Lung (tissue), 12 donors: ENCODE data around the gene GRIK1. TPM values are rescaled to one million over a fixed set of nuclear protein-coding genes. Genes with fewer than 3 reads are reported as not detected.
A peak's percentile ranks its signal among the peaks of the same experiment; 100 is the strongest.

Experiments used
- ATAC-seq: fragments of 200-7000 bp; cut with Tn5 transposase; one replicate; pipeline ENCODE4 v1.9.1; 2020; ENCODE audit warnings: moderate number of reproducible peaks; ENCODE audit not compliant: insufficient read depth, low FRiP score
- DNase-seq, 3 donors: peaks; one replicate each; pipeline ENCODE4 v3.0.0-alpha.2; 2013 to 2017
- H3K27ac ChIP-seq, 2 donors: one replicate each; pipeline ENCODE4 v1.5.1; 2013; ENCODE audit warnings: mild to moderate bottlenecking in 2 of 2, moderate library complexity in 2 of 2, control low read depth in 1 of 2, inconsistent platforms in 1 of 2, low read depth in 1 of 2, low read length in 1 of 2
- H3K27me3 ChIP-seq, 3 donors: one replicate each; pipeline ENCODE4 v1.5.1; 2013; ENCODE audit warnings: low read length in 2 of 3; ENCODE audit not compliant: control insufficient read depth in 3 of 3, insufficient read depth in 3 of 3
- H3K36me3 ChIP-seq, 4 donors: one replicate each; pipeline ENCODE4 v1.5.1; 2013; ENCODE audit warnings: low read length in 4 of 4, mild to moderate bottlenecking in 1 of 4, moderate library complexity in 1 of 4; ENCODE audit not compliant: control insufficient read depth in 4 of 4, insufficient read depth in 4 of 4
- H3K4me1 ChIP-seq, 5 donors: one replicate each; pipeline ENCODE4 v1.5.1; 2013; ENCODE audit warnings: low read length in 5 of 5, mild to moderate bottlenecking in 2 of 5, moderate library complexity in 1 of 5; ENCODE audit not compliant: control insufficient read depth in 5 of 5, insufficient read depth in 5 of 5
- H3K4me3 ChIP-seq: one replicate; pipeline ENCODE4 v1.5.1; 2013; ENCODE audit warnings: mild to moderate bottlenecking, control low read depth, moderate library complexity
- H3K9ac ChIP-seq, 2 donors: one replicate each; pipeline ENCODE4 v1.5.1; 2013; ENCODE audit warnings: low read length in 2 of 2, control low read depth in 1 of 2; ENCODE audit not compliant: insufficient read depth in 1 of 2
- H3K9me3 ChIP-seq, 4 donors: one replicate each; pipeline ENCODE4 v1.5.1; 2013; ENCODE audit warnings: low read length in 3 of 4, mild to moderate bottlenecking in 1 of 4, moderate library complexity in 1 of 4; ENCODE audit not compliant: control insufficient read depth in 4 of 4, insufficient read depth in 3 of 4
- WGBS, 2 donors: extraction: QIAGEN DNeasy Blood & Tissue Kit; methylation state at CpG; one replicate each; pipeline ENCODE4 v1.1.7; 2013; 5-methylcytosine and 5-hydroxymethylcytosine counted together
- polyA plus RNA-seq, 2 donors: library from polyadenylated mRNA; stranded (reverse); fragments of 200-250 nt; gene quantifications; one replicate each; pipeline ENCODE4 v1.2.1, GENCODE V29; 2013
- total RNA-seq, 2 donors: library from RNA; depleted of rRNA in 1 of 2; stranded (reverse); fragments of >200 nt in 1 of 2; gene quantifications; one replicate each; pipeline ENCODE4 v1.2.1, GENCODE V29; 2014 to 2021
- TF ChIP-seq, protein P1 (sequence below): IDR thresholded peaks from 2 replicates; pipeline ENCODE4 v1.5.1; 2012; ENCODE audit warnings: mild to moderate bottlenecking; ENCODE audit errors: control extremely low read depth, extremely low read depth
- donor health status: control.
- donor health status: control.
- donor health status: Bipolar disorder and iron deficiency.
- donor health status: healthy.
- donor health status: DM: yes; HTN: yes; CAD: no.

The GRIK1 gene
- total and polyA plus RNA-seq, 4 donors: 0.26 TPM; not detected in 3

DNA sequence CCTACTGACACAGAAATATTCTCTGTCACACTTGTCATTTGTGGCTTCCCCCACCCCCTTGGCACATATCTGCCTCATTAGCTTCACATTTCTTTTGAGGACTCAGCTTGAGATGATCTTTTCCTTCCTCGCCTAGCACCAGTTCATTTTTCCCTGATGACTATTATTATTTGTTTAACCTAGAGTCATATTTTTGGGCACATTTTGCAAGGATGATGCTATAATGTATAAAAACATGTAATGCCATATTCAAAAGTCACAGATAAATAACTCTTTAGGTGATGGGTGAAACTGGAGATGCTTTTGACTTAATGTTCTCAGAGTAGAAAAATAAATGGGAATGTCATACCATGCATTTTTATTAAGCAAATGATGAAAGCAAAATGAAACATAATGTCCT is 438.3 kb downstream of the GRIK1 start:
- Histone ChIP-seq H3K27ac (no peak overlapping the region), H3K4me3 (no peak overlapping the region), H3K36me3 (no peaks in the 10 kb centered on the region), H3K9me3 (peaks cover 0 to 11% (median 0%) of the 10 kb centered on the region in 4 donors), H3K4me1 (no peaks in the 10 kb centered on the region), H3K9ac (no peak overlapping the region), H3K27me3 (no peaks in the 10 kb centered on the region)
- WGBS, 2 donors: 86 to 98% methylated on average over 1 of the region's 1 CpG
- ATAC-seq (no peak), DNase-seq (no peak)
- TF ChIP-seq, protein P1, sequence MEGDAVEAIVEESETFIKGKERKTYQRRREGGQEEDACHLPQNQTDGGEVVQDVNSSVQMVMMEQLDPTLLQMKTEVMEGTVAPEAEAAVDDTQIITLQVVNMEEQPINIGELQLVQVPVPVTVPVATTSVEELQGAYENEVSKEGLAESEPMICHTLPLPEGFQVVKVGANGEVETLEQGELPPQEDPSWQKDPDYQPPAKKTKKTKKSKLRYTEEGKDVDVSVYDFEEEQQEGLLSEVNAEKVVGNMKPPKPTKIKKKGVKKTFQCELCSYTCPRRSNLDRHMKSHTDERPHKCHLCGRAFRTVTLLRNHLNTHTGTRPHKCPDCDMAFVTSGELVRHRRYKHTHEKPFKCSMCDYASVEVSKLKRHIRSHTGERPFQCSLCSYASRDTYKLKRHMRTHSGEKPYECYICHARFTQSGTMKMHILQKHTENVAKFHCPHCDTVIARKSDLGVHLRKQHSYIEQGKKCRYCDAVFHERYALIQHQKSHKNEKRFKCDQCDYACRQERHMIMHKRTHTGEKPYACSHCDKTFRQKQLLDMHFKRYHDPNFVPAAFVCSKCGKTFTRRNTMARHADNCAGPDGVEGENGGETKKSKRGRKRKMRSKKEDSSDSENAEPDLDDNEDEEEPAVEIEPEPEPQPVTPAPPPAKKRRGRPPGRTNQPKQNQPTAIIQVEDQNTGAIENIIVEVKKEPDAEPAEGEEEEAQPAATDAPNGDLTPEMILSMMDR: no peak

DNA sequence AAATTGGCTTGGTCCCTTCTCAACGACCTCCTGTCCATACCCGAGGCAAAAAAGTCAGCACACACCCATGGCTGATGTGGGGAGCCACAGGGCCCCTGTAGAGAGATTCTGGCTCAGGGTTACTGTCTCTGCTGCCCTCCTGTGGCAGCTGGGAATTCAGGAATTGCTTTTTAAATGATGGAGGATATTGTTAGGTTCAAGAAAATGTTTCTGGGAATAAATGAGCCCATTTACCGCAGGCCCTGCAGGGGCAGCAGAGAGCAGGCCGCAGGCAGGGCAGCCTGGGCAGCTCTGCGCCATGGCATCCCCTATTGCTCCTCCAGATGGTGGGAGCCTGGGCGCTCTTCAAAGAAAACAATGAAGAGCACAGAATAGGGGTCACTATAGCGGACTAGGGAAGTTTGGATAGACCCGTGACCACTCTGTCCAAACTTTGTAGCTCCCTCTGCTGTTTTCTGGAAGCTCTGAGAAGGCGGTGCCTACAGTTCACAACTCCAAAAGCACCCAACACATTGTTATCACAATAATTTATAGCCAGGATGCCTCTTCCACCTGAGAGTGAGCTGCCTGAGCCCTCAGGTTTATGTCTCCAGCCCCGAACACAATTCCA is 440.0 kb downstream of the GRIK1 start:
- H3K27me3 ChIP-seq: no peaks in the 10 kb centered on the region
- no peak overlapping the region for H3K4me3 ChIP-seq
- DNase-seq: peak in 1 of 3 donors; percentile 10
- no peak overlapping the region for H3K9ac ChIP-seq
- WGBS, 2 donors: 91 to 96% methylated on average over 10 of the region's 10 CpGs
- H3K36me3 ChIP-seq: no peaks in the 10 kb centered on the region
- no peak for ATAC-seq
- TF ChIP-seq, protein P1: no peak
- H3K27ac ChIP-seq: no peak overlapping the region
- H3K9me3 ChIP-seq: peaks cover 0 to 11% (median 0%) of the 10 kb centered on the region in 4 donors
- no peaks in the 10 kb centered on the region for H3K4me1 ChIP-seq

DNA sequence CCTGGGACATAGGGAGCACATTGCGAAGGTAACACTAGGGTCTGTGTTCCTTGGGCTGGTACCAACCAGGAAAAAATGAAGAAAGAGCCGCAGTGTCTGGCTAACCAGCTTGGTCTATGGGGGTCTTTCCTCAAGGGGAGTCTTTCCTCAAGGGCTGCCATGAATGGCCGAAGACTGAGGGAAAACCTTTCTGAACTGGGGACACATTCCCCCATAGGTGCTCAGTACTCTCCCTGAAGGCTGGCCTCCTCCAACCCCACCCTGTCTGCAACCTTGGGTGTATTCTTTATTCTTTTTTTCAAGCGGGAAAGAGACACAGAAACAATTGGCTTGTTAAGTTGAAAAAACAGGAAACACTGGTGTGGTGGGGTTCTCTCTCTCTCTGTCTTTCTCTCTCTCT is 440.6 kb downstream of the GRIK1 start:
- TF ChIP-seq, protein P1: no peak
- Histone ChIP-seq H3K9me3 (peaks cover 0 to 10% (median 0%) of the 10 kb centered on the region in 4 donors), H3K9ac (no peak overlapping the region), H3K4me3 (no peak overlapping the region), H3K36me3 (no peaks in the 10 kb centered on the region), H3K27me3 (no peaks in the 10 kb centered on the region), H3K4me1 (no peaks in the 10 kb centered on the region), H3K27ac (no peak overlapping the region)
- ATAC-seq (no peak), DNase-seq (no peak)
- 85 to 93% methylated on average over 4 of the region's 4 CpGs for WGBS, 2 donors

DNA sequence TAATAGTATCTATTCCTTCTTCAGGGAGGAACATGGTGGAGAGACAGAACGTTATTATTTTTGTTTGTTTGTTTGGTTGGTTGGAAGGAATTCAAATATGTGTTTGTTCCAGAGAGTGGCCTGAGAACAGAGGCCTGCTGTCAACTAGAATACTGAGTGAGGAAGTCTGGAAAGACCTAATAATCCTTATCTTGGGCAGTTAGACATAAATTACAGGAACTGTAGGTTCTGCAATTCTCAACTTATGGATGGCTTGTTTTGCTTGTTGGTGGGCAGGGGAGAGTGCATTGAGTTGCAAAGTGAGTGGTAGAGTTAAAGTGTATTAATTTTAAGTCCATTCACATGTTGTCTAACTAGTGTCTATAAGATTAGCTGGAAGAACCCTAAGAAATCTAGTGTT is 443.5 kb downstream of the GRIK1 start:
- Histone ChIP-seq H3K27ac (no peak overlapping the region), H3K36me3 (no peaks in the 10 kb centered on the region), H3K9ac (no peak overlapping the region), H3K4me3 (no peak overlapping the region), H3K4me1 (no peaks in the 10 kb centered on the region), H3K9me3 (peaks cover 0 to 8% (median 0%) of the 10 kb centered on the region in 4 donors), H3K27me3 (no peaks in the 10 kb centered on the region)
- 15 to 43% methylated on average over 1 of the region's 1 CpG for WGBS, 2 donors
- ATAC-seq (no peak), DNase-seq (peak in 1 of 3 donors; percentile 9)
- TF ChIP-seq, protein P1: no peak
